Measurements from ENCODE around the gene SCGB1A1.

- TF ChIP-seq NFRKB (IDR thresholded peaks at IDR 0.05) (no peak), BHLHE40 (IDR thresholded peaks at IDR 0.05; ENCODE audit: borderline replicate concordance) (no peak), SUZ12 (IDR thresholded peaks at IDR 0.05) (no peak), LEF1 (IDR thresholded peaks at IDR 0.05; ENCODE audit: borderline replicate concordance) (no peak), SP1 (IDR thresholded peaks at IDR 0.05) (no peak), ARNT (IDR thresholded peaks at IDR 0.05) (no peak), FOXK2 (IDR thresholded peaks at IDR 0.05) (no peak), ZNF384 (IDR thresholded peaks at IDR 0.05) (no peak), FOXM1 (IDR thresholded peaks at IDR 0.05; ENCODE audit: borderline replicate concordance) (no peak), ELF4 (IDR thresholded peaks at IDR 0.05) (no peak)
- TF ChIP-seq, protein P1, sequence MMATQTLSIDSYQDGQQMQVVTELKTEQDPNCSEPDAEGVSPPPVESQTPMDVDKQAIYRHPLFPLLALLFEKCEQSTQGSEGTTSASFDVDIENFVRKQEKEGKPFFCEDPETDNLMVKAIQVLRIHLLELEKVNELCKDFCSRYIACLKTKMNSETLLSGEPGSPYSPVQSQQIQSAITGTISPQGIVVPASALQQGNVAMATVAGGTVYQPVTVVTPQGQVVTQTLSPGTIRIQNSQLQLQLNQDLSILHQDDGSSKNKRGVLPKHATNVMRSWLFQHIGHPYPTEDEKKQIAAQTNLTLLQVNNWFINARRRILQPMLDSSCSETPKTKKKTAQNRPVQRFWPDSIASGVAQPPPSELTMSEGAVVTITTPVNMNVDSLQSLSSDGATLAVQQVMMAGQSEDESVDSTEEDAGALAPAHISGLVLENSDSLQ (IDR thresholded peaks at IDR 0.05): no peak
Measured at GRCh38 chr11:62401811-62402210, 17.0 kb upstream of the SCGB1A1 start.

All from HEK293T (cell line).